ENCODE data around the gene E2F4. TPM values are rescaled to one million over a fixed set of nuclear protein-coding genes. Genes with fewer than 3 reads are reported as not detected.

E2F4 gene
- total and polyA plus RNA-seq, 2 donors (not counting 1 experiment from before 2014, with no cell fraction given) = 42.4 to 59.9 TPM

- Histone ChIP-seq H3K27ac (ENCODE audit: insufficient read depth, low read length) (no peak overlapping the region), H3K9me3 (ENCODE audit: control insufficient read depth, insufficient read depth, low read depth, low read length) (no peaks in the 10 kb centered on the region), H3K27me3 (ENCODE audit: control insufficient read depth, insufficient read depth, low read length) (no peaks in the 10 kb centered on the region), H3K79me2 (ENCODE audit: control insufficient read depth, insufficient read depth, low read length) (no peaks in the 10 kb centered on the region), H2AFZ (ENCODE audit: low read length) (no peak overlapping the region), H3K4me2 (ENCODE audit: extremely low read depth, insufficient read depth, low read length) (no peak overlapping the region), H3K36me3 (ENCODE audit: control insufficient read depth, insufficient read depth, low read length) (no peaks in the 10 kb centered on the region), H3K4me3 (replicated peaks in 1 of 4; ENCODE audit: control extremely low read depth in 1 of 4, insufficient read depth in 1 of 4, low read depth in 3 of 4, low read length in 4 of 4) (no peak overlapping the region), H3K4me1 (ENCODE audit: control insufficient read depth, extremely low read depth, insufficient read depth, low read length) (peaks cover 11% of the 10 kb centered on the region), H3K9ac (ENCODE audit: insufficient read depth, low read length) (no peak overlapping the region), H4K20me1 (ENCODE audit: control insufficient read depth, extremely low read depth, insufficient read depth, low read length) (no peaks in the 10 kb centered on the region)
- TF ChIP-seq EZH2 (IDR thresholded peaks at IDR 0.05; ENCODE audit: low read length, missing control alignments) (no peak), CTCF (conservative IDR thresholded peaks at IDR 0.05 in 1 of 2, IDR thresholded peaks at IDR 0.05 in 1 of 2; ENCODE audit: low read depth in 1 of 2, low read length in 2 of 2) (no peak)
- DNase-seq (ENCODE audit: low read depth in 2 of 2) = no peak
These were observed 20.8 kb downstream of the E2F4 start for GRCh38 chr16:67212766-67213165.

- H3K79me2 ChIP-seq (ENCODE audit: control insufficient read depth, insufficient read depth, low read length) = no peaks in the 10 kb centered on the region
- no peaks in the 10 kb centered on the region for H3K27me3 ChIP-seq (ENCODE audit: control insufficient read depth, insufficient read depth, low read length)
- H3K4me1 ChIP-seq (ENCODE audit: control insufficient read depth, extremely low read depth, insufficient read depth, low read length) = peaks cover 6% of the 10 kb centered on the region
- DNase-seq (ENCODE audit: low read depth in 2 of 2) = no peak
- H2AFZ ChIP-seq (ENCODE audit: low read length) = no peak overlapping the region
- no peaks in the 10 kb centered on the region for H4K20me1 ChIP-seq (ENCODE audit: control insufficient read depth, extremely low read depth, insufficient read depth, low read length)
- no peak overlapping the region for H3K4me3 ChIP-seq (replicated peaks in 1 of 4; ENCODE audit: control extremely low read depth in 1 of 4, insufficient read depth in 1 of 4, low read depth in 3 of 4, low read length in 4 of 4)
- no peaks in the 10 kb centered on the region for H3K9me3 ChIP-seq (ENCODE audit: control insufficient read depth, insufficient read depth, low read depth, low read length)
- H3K9ac ChIP-seq (ENCODE audit: insufficient read depth, low read length) = no peak overlapping the region
- H3K27ac ChIP-seq (ENCODE audit: insufficient read depth, low read length) = no peak overlapping the region
- no peak for TF ChIP-seq EZH2 (IDR thresholded peaks at IDR 0.05; ENCODE audit: low read length, missing control alignments)
- no peak for TF ChIP-seq CTCF (conservative IDR thresholded peaks at IDR 0.05 in 1 of 2, IDR thresholded peaks at IDR 0.05 in 1 of 2; ENCODE audit: low read depth in 1 of 2, low read length in 2 of 2)
- H3K36me3 ChIP-seq (ENCODE audit: control insufficient read depth, insufficient read depth, low read length) = no peaks in the 10 kb centered on the region
- no peak overlapping the region for H3K4me2 ChIP-seq (ENCODE audit: extremely low read depth, insufficient read depth, low read length)
These were observed 21.5 kb downstream of the E2F4 start for GRCh38 chr16:67213197-67214019.

- Histone ChIP-seq H4K20me1 (ENCODE audit: control insufficient read depth, extremely low read depth, insufficient read depth, low read length) (no peaks in the 10 kb centered on the region), H3K27me3 (ENCODE audit: control insufficient read depth, insufficient read depth, low read length) (no peaks in the 10 kb centered on the region), H3K27ac (ENCODE audit: insufficient read depth, low read length) (no peak overlapping the region), H3K9ac (ENCODE audit: insufficient read depth, low read length) (no peak overlapping the region), H3K79me2 (ENCODE audit: control insufficient read depth, insufficient read depth, low read length) (no peaks in the 10 kb centered on the region), H3K9me3 (ENCODE audit: control insufficient read depth, insufficient read depth, low read depth, low read length) (no peaks in the 10 kb centered on the region), H3K4me3 (replicated peaks in 1 of 4; ENCODE audit: control extremely low read depth in 1 of 4, insufficient read depth in 1 of 4, low read depth in 3 of 4, low read length in 4 of 4) (no peak overlapping the region), H3K4me2 (ENCODE audit: extremely low read depth, insufficient read depth, low read length) (no peak overlapping the region), H3K36me3 (ENCODE audit: control insufficient read depth, insufficient read depth, low read length) (no peaks in the 10 kb centered on the region), H2AFZ (ENCODE audit: low read length) (no peak overlapping the region), H3K4me1 (ENCODE audit: control insufficient read depth, extremely low read depth, insufficient read depth, low read length) (peaks cover 6% of the 10 kb centered on the region)
- TF ChIP-seq EZH2 (IDR thresholded peaks at IDR 0.05; ENCODE audit: low read length, missing control alignments) (no peak), CTCF (conservative IDR thresholded peaks at IDR 0.05 in 1 of 2, IDR thresholded peaks at IDR 0.05 in 1 of 2; ENCODE audit: low read depth in 1 of 2, low read length in 2 of 2) (no peak)
- no peak for DNase-seq (ENCODE audit: low read depth in 2 of 2)
These were observed 23.8 kb downstream of the E2F4 start for GRCh38 chr16:67215706-67216105.
